HUES64 (cell line): Measurements from ENCODE around the gene BRINP1.
A peak's percentile ranks its signal among the peaks of the same experiment; 100 is the strongest.

Experiments
- H3K27ac ChIP-seq: 2 replicates; pipeline ENCODE4 v1.7.0; 2013; ENCODE audit warnings: low read depth, low read length, inconsistent platforms
- H3K27me3 ChIP-seq: 2 replicates; pipeline ENCODE4 v1.6.1; 2013; ENCODE audit warnings: mild to moderate bottlenecking, low read length; ENCODE audit not compliant: insufficient read depth
- H3K36me3 ChIP-seq: 2 replicates; pipeline ENCODE4 v1.6.1; 2013; ENCODE audit warnings: mild to moderate bottlenecking, low read length; ENCODE audit not compliant: insufficient read depth
- H3K4me1 ChIP-seq: 2 replicates; pipeline ENCODE4 v1.6.1; 2013; ENCODE audit warnings: mild to moderate bottlenecking, low read length, moderate library complexity; ENCODE audit not compliant: insufficient read depth
- H3K4me3 ChIP-seq: 2 replicates; pipeline ENCODE4 v1.5.1; 2013; ENCODE audit warnings: mild to moderate bottlenecking, low read length, moderate library complexity
- H3K9ac ChIP-seq: 2 replicates; pipeline ENCODE4 v1.6.1; 2013; ENCODE audit warnings: mild to moderate bottlenecking, low read depth, low read length
- H3K9me3 ChIP-seq: 2 replicates; pipeline ENCODE4 v1.6.1; 2013; ENCODE audit warnings: low read depth, low read length; ENCODE audit not compliant: insufficient read depth
- WGBS: fragments of 150-250, 120-280 bp; methylation state at CpG from one replicate; pipeline ENCODE4 v1.1.7; 2013; ENCODE audit warnings: missing lambda C conversion rate; 5-methylcytosine and 5-hydroxymethylcytosine counted together

The BRINP1 gene

DNA sequence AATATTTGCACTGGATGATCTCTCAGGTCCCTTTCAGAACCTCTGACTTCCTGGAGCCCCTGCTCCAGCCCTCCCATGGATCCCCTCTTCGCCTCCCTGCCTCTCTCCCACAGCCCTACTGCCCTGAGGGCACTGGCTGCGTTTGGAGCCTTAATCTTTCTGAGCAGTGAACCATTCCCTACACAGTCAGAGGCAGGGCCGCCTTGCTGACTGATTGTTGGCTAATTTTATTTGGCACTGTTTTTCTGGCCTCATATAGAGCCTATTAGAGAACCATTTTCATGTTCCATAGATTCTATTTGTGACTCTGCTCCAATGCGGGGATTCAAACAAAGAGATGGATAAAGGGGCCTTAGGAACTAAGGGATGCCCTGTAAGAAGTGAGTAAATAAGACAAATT lies 91.1 kb downstream of the BRINP1 start:
- H3K27ac ChIP-seq, result no peak overlapping the region
- H3K9me3 ChIP-seq, result no peaks in the 10 kb centered on the region
- H3K4me1 ChIP-seq, result peaks cover 40% of the 10 kb centered on the region
- H3K4me3 ChIP-seq, result no peak overlapping the region
- 53% methylated on average over 3 of the region's 4 CpGs for WGBS
- H3K9ac ChIP-seq, result no peak overlapping the region
- no peaks in the 10 kb centered on the region for H3K27me3 ChIP-seq
- H3K36me3 ChIP-seq, result no peaks in the 10 kb centered on the region

GRCh38 chr9:119273984-119274665 lies 95.1 kb downstream of the BRINP1 start:
- Histone ChIP-seq H3K4me3 (no peak overlapping the region), H3K4me1 (peaks cover 25% of the 10 kb centered on the region), H3K9ac (no peak overlapping the region), H3K27me3 (no peaks in the 10 kb centered on the region), H3K27ac (no peak overlapping the region), H3K9me3 (no peaks in the 10 kb centered on the region), H3K36me3 (no peaks in the 10 kb centered on the region)
- WGBS, result 74% methylated on average over 3 of the region's 3 CpGs

GRCh38 chr9:119273325-119273904 lies 95.8 kb downstream of the BRINP1 start:
- Histone ChIP-seq H3K9me3 (no peaks in the 10 kb centered on the region), H3K4me3 (no peak overlapping the region)
- WGBS, result 61% methylated on average over 5 of the region's 5 CpGs

GRCh38 chr9:119272500-119273211 lies 96.6 kb downstream of the BRINP1 start:
- Histone ChIP-seq H3K36me3 (no peaks in the 10 kb centered on the region), H3K4me3 (no peak overlapping the region), H3K4me1 (peaks cover 20% of the 10 kb centered on the region), H3K9me3 (no peaks in the 10 kb centered on the region), H3K27ac (0 out of 2 replicates have a peak overlapping the region, but pooled peaks have one; percentile 4), H3K27me3 (no peaks in the 10 kb centered on the region), H3K9ac (no peak overlapping the region)
- WGBS, result 67% methylated on average over 5 of the region's 5 CpGs

More at GRCh38 chr9:119273325-119273904, 95.8 kb downstream of the BRINP1 start:
- 0 out of 2 replicates have a peak overlapping the region, but pooled peaks have one; percentile 4 for H3K27ac ChIP-seq
- H3K36me3 ChIP-seq, result no peaks in the 10 kb centered on the region
- no peaks in the 10 kb centered on the region for H3K27me3 ChIP-seq
- H3K4me1 ChIP-seq, result peaks cover 25% of the 10 kb centered on the region
- H3K9ac ChIP-seq, result no peak overlapping the region

GRCh38 chr9:119268985-119269384 lies 100.2 kb downstream of the BRINP1 start:
- Histone ChIP-seq H3K9me3 (no peaks in the 10 kb centered on the region), H3K4me3 (no peak overlapping the region), H3K4me1 (peaks cover 17% of the 10 kb centered on the region), H3K36me3 (no peaks in the 10 kb centered on the region), H3K9ac (no peak overlapping the region), H3K27ac (no peak overlapping the region), H3K27me3 (no peaks in the 10 kb centered on the region)
- WGBS, result 89% methylated on average over 3 of the region's 3 CpGs

GRCh38 chr9:119264165-119264564 lies 105.1 kb downstream of the BRINP1 start:
- Histone ChIP-seq H3K27me3 (no peaks in the 10 kb centered on the region), H3K4me1 (peaks cover 12% of the 10 kb centered on the region), H3K36me3 (no peaks in the 10 kb centered on the region), H3K4me3 (no peak overlapping the region), H3K9ac (no peak overlapping the region), H3K27ac (no peak overlapping the region), H3K9me3 (no peaks in the 10 kb centered on the region)
- 93% methylated on average over 2 of the region's 3 CpGs for WGBS

GRCh38 chr9:119257592-119257991 lies 111.6 kb downstream of the BRINP1 start:
- Histone ChIP-seq H3K27ac (no peak overlapping the region), H3K4me1 (peaks cover 14% of the 10 kb centered on the region), H3K4me3 (no peak overlapping the region), H3K27me3 (no peaks in the 10 kb centered on the region), H3K9me3 (no peaks in the 10 kb centered on the region), H3K36me3 (no peaks in the 10 kb centered on the region), H3K9ac (no peak overlapping the region)
- 92% methylated on average over 4 of the region's 4 CpGs for WGBS

DNA sequence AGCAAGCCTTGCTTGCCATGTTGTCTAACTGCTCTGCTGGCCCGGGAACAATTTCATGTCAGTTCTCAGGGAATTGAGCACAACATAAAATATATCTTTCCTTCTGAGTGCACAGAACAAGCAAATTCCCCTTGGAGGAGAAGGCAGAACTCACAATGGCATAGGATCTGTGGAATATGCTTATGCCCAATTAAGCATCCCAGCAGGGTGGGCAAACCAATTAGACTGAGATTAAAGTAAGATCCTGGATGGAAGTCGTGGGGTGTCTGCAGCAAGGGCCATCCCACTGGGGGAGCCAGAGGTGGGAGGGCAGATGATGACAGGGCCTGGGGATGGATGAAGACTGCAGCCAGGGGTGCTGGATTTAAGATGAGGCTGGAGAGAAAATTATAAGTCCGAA lies 114.1 kb downstream of the BRINP1 start:
- Histone ChIP-seq H3K27ac (no peak overlapping the region), H3K9me3 (no peaks in the 10 kb centered on the region), H3K9ac (no peak overlapping the region), H3K27me3 (no peaks in the 10 kb centered on the region), H3K4me1 (peaks cover 10% of the 10 kb centered on the region), H3K36me3 (no peaks in the 10 kb centered on the region), H3K4me3 (no peak overlapping the region)
- WGBS, result 73% methylated on average over 2 of the region's 3 CpGs

DNA sequence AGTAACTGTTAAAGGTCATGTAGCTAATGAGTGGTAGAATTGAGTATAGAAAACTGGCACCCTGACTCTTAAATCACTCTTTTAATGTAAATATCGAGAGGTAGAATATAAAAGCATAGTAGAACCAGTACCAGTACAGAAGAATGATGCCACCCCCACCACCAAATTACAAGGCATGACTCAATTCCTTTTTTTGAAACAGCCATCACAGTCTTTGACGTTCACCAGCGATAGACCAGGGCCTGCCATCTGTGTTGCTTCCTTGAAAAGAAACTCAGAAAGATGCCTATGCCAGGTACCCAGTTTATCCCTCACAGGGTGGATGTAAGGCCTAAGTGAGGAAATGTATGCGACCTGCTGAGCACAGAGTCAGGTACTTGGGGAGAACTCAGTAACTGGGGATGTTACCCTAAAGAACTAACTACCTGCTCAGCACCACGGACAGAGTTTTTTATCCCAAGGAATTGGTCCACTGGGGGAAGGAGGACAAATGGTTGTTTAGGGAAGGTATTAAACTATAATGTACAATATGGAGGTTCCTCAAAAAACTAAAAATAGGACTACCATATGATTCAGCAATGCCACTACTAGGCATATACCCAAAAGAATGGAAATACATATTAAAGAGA lies 116.5 kb downstream of the BRINP1 start:
- no peaks in the 10 kb centered on the region for H3K4me1 ChIP-seq
- H3K27ac ChIP-seq, result no peak overlapping the region
- no peaks in the 10 kb centered on the region for H3K9me3 ChIP-seq
- no peak overlapping the region for H3K9ac ChIP-seq
- 97% methylated on average over 3 of the region's 5 CpGs for WGBS
- H3K27me3 ChIP-seq, result no peaks in the 10 kb centered on the region
- H3K36me3 ChIP-seq, result no peaks in the 10 kb centered on the region
- no peak overlapping the region for H3K4me3 ChIP-seq

- Histone ChIP-seq H3K27ac (no peak overlapping the region), H3K9ac (no peak overlapping the region), H3K4me3 (no peak overlapping the region), H3K9me3 (no peaks in the 10 kb centered on the region), H3K36me3 (no peaks in the 10 kb centered on the region), H3K27me3 (no peaks in the 10 kb centered on the region), H3K4me1 (no peaks in the 10 kb centered on the region)
- 73% methylated on average over 5 of the region's 5 CpGs for WGBS
Observed at GRCh38 chr9:119251936-119252335, 117.3 kb downstream of the BRINP1 start.

GRCh38 chr9:119250730-119251129 lies 118.5 kb downstream of the BRINP1 start:
- Histone ChIP-seq H3K4me3 (no peak overlapping the region), H3K36me3 (0 out of 2 replicates have a peak, but pooled peaks cover 2% of the 10 kb centered on the region), H3K4me1 (no peaks in the 10 kb centered on the region), H3K9me3 (no peaks in the 10 kb centered on the region), H3K27me3 (no peaks in the 10 kb centered on the region), H3K9ac (no peak overlapping the region), H3K27ac (no peak overlapping the region)
- WGBS, result 85% methylated on average over 4 of the region's 4 CpGs
